Type B pancreatic cell (in vitro differentiated cells): Measurements from ENCODE around the gene LCE5A. TPM values are rescaled to one million over a fixed set of nuclear protein-coding genes. Genes with fewer than 3 reads are reported as not detected.

Experiments used
- DNase-seq: peaks from one replicate; pipeline ENCODE4 v3.0.0; 2021; ENCODE audit warnings: mixed read lengths; ENCODE audit not compliant: unreplicated experiment; ENCODE audit errors: extremely low spot score
- H3K27ac Mint-ChIP-seq: 2 replicates; pipeline ENCODE4 v1.8.0; 2021; ENCODE audit warnings: mild to moderate bottlenecking, mixed read lengths
- H3K27me3 Mint-ChIP-seq: 2 replicates; pipeline ENCODE4 v1.8.0; 2021; ENCODE audit warnings: mixed read lengths
- H3K36me3 Mint-ChIP-seq: 2 replicates; pipeline ENCODE4 v1.8.0; 2021; ENCODE audit warnings: mixed read lengths
- H3K4me1 Mint-ChIP-seq: one replicate; pipeline ENCODE4 v1.8.0; 2021; ENCODE audit warnings: mixed read lengths; ENCODE audit not compliant: unreplicated experiment
- H3K4me3 Mint-ChIP-seq: 2 replicates; pipeline ENCODE4 v1.8.0; 2021; ENCODE audit warnings: mild to moderate bottlenecking, mixed read lengths
- H3K9me3 Mint-ChIP-seq: 2 replicates; pipeline ENCODE4 v1.8.0; 2021; ENCODE audit warnings: mixed read lengths
- CTCF ChIP-seq: fragments of 200-600 bp; sonication (generic); conservative IDR thresholded peaks from 2 replicates; pipeline ENCODE4 v1.5.0; 2021; ENCODE audit warnings: antibody characterized with exemption, mild to moderate bottlenecking
- total RNA-seq: library from RNA; stranded (reverse); gene quantifications from 2 replicates; pipeline ENCODE4 v1.2.1, GENCODE V29; 2021; ENCODE audit warnings: low replicate concordance

Gene LCE5A
- total RNA-seq, 1 donor from 2014 or later: not detected

- no peak overlapping the region for H3K27ac Mint-ChIP-seq
- no peak for DNase-seq
- no peaks in the 10 kb centered on the region for H3K27me3 Mint-ChIP-seq
- peaks cover 4% of the 10 kb centered on the region for H3K9me3 Mint-ChIP-seq
- no peak overlapping the region for H3K4me3 Mint-ChIP-seq
- no peak for TF ChIP-seq CTCF
- H3K4me1 Mint-ChIP-seq: no peaks in the 10 kb centered on the region
- H3K36me3 Mint-ChIP-seq: no peaks in the 10 kb centered on the region
Measured at GRCh38 chr1:152516082-152516481, 5.5 kb downstream of the LCE5A start.

- no peak overlapping the region for H3K4me3 Mint-ChIP-seq
- no peaks in the 10 kb centered on the region for H3K36me3 Mint-ChIP-seq
- H3K4me1 Mint-ChIP-seq: no peaks in the 10 kb centered on the region
- TF ChIP-seq CTCF: no peak
- H3K9me3 Mint-ChIP-seq: peaks cover 4% of the 10 kb centered on the region
- no peaks in the 10 kb centered on the region for H3K27me3 Mint-ChIP-seq
- H3K27ac Mint-ChIP-seq: no peak overlapping the region
- no peak for DNase-seq
Measured at GRCh38 chr1:152517237-152517811, 6.7 kb downstream of the LCE5A start.

DNA sequence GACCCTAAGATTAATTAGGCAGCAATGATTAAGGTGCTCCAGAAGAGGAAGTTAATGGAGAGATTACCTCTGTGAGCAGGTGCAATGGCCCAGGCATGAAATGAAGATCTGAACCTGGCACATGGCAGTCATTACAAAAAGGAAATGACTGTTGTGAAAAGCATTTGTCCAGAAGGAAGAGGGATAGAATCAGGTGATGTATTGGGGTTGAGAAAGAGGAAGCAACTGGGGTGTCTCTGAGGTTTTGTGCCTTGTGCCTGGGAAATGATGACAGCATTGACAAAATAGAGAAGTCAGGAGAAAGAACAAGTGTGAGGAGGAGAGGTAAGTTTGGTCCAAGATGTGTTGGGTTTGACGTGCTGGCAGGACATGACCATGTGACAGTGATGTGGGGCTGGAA is 9.2 kb downstream of the LCE5A start:
- no peak for DNase-seq
- no peaks in the 10 kb centered on the region for H3K9me3 Mint-ChIP-seq
- H3K27me3 Mint-ChIP-seq: no peaks in the 10 kb centered on the region
- H3K36me3 Mint-ChIP-seq: no peaks in the 10 kb centered on the region
- TF ChIP-seq CTCF: no peak
- H3K4me3 Mint-ChIP-seq: no peak overlapping the region
- no peak overlapping the region for H3K27ac Mint-ChIP-seq
- no peaks in the 10 kb centered on the region for H3K4me1 Mint-ChIP-seq

DNA sequence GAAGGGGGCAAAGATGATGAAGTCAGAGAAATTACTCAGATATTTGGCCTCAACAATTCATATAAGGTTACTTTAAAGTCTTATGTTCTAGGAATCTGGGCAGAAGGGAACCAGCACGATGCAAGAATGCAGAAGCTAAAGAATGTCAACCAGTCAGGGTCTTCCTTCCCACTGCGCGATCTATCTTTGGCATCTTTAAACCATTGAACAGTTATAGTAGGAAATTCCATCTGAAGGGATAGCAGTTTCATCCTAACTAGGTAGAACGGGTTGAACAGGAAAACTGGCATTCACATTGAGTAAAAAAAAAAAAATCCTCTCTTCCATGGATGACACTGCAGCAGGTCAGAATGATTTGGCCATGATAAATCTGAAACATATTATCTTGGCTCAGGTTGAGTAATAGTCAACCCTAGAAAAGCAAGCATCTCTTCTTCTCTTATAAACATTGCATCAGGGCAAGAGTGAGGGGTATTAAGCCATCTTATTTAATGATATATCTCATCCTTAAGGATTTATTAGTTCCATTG is 10.0 kb downstream of the LCE5A start:
- no peaks in the 10 kb centered on the region for H3K4me1 Mint-ChIP-seq
- no peak overlapping the region for H3K4me3 Mint-ChIP-seq
- no peaks in the 10 kb centered on the region for H3K36me3 Mint-ChIP-seq
- DNase-seq: no peak
- no peak for TF ChIP-seq CTCF
- no peaks in the 10 kb centered on the region for H3K9me3 Mint-ChIP-seq
- no peak overlapping the region for H3K27ac Mint-ChIP-seq
- H3K27me3 Mint-ChIP-seq: no peaks in the 10 kb centered on the region

GRCh38 chr1:152525080-152525641 is 14.6 kb downstream of the LCE5A start:
- Mint-ChIP-seq H3K36me3 (no peaks in the 10 kb centered on the region), H3K27ac (no peak overlapping the region), H3K27me3 (no peaks in the 10 kb centered on the region), H3K4me3 (no peak overlapping the region), H3K9me3 (no peaks in the 10 kb centered on the region), H3K4me1 (no peaks in the 10 kb centered on the region)
- no peak for TF ChIP-seq CTCF
- DNase-seq: no peak
